ENCODE data around the gene SSBP3. TPM values are rescaled to one million over a fixed set of nuclear protein-coding genes. Genes with fewer than 3 reads are reported as not detected.

Gene SSBP3
- total RNA-seq, 2 experiments from 2014 or later = 16.5 to 44.9 TPM

- peaks cover 11% of the 10 kb centered on the region; the same call in 1 of the 2 replicates for H3K79me2 ChIP-seq (ENCODE audit: insufficient read depth, low read depth, low read length)
- intact Hi-C loops (cut with micrococcal nuclease; ENCODE audit: unreplicated experiment) = loop anchor here (1.0 kb wide), 1 partner anchor 128 kb away; no protein-coding TSS in a partner anchor
- H4K20me1 ChIP-seq (ENCODE audit: insufficient read depth, low read length) = 0 out of 2 replicates have a peak, but pooled peaks cover 10% of the 10 kb centered on the region
Measured at GRCh38 chr1:54360165-54361005, 45.8 kb downstream of the SSBP3 start.

GRCh38 chr1:54359393-54360162 lies 46.6 kb downstream of the SSBP3 start:
- intact Hi-C loops (cut with micrococcal nuclease; ENCODE audit: unreplicated experiment) = loop anchor here (1.0 kb wide), 1 partner anchor 129 kb away; no protein-coding TSS in a partner anchor
- Histone ChIP-seq H3K4me1 (ENCODE audit: insufficient read depth, low read length, poor library complexity, severe bottlenecking) (peaks cover 68% of the 10 kb centered on the region), H3K27ac (ENCODE audit: low read depth, low read length, poor library complexity, severe bottlenecking) (no peak overlapping the region), H3K9me2 (ENCODE audit: insufficient read depth, low read length) (no peaks in the 10 kb centered on the region), H3K36me3 (ENCODE audit: insufficient read depth, low read length) (peaks cover 19% of the 10 kb centered on the region; the same call in 1 of the 2 replicates), H4K20me1 (ENCODE audit: insufficient read depth, low read length) (0 out of 2 replicates have a peak, but pooled peaks cover 10% of the 10 kb centered on the region), H3K79me2 (ENCODE audit: insufficient read depth, low read depth, low read length) (peaks cover 11% of the 10 kb centered on the region; the same call in 1 of the 2 replicates), H3K4me3 (ENCODE audit: low read depth, low read length, poor library complexity, severe bottlenecking) (no peak overlapping the region), H3K9me3 (ENCODE audit: low read length) (no peaks in the 10 kb centered on the region), H3K4me2 (ENCODE audit: low read length) (no peak overlapping the region), H2AFZ (ENCODE audit: low read length) (no peak overlapping the region)
- ChIA-PET POLR2A (interaction anchor here (0.6 to 0.9 kb wide), 4 partner anchors 21 to 302 kb away, joined by 3 to 4 read pairs (median 3); no protein-coding TSS in a partner anchor), CTCF (ENCODE audit: unreplicated experiment) (no interaction called here)
- BruUV-seq (replicated peaks) = no TSS peak
- TF ChIP-seq EZH2phosphoT487 (IDR thresholded peaks at IDR 0.05; ENCODE audit: borderline replicate concordance, low read depth, low read length) (no peak), CTCF (conservative IDR thresholded peaks at IDR 0.05; ENCODE audit: low read length) (0 out of 2 replicates have a peak, but pooled peaks have one; percentile 12)
- no peak for DNase-seq (ENCODE audit: low spot score)

More at GRCh38 chr1:54360165-54361005, 45.8 kb downstream of the SSBP3 start:
- Histone ChIP-seq H3K27ac (ENCODE audit: low read depth, low read length, poor library complexity, severe bottlenecking) (no peak overlapping the region), H2AFZ (ENCODE audit: low read length) (no peak overlapping the region), H3K4me3 (ENCODE audit: low read depth, low read length, poor library complexity, severe bottlenecking) (no peak overlapping the region), H3K9me2 (ENCODE audit: insufficient read depth, low read length) (no peaks in the 10 kb centered on the region), H3K36me3 (ENCODE audit: insufficient read depth, low read length) (peaks cover 19% of the 10 kb centered on the region; the same call in 1 of the 2 replicates), H3K9me3 (ENCODE audit: low read length) (no peaks in the 10 kb centered on the region), H3K4me1 (ENCODE audit: insufficient read depth, low read length, poor library complexity, severe bottlenecking) (peaks cover 72% of the 10 kb centered on the region), H3K4me2 (ENCODE audit: low read length) (no peak overlapping the region)
- peak; percentile 29 for DNase-seq (ENCODE audit: low spot score)
- ChIA-PET POLR2A (interaction anchor here (1.1 kb wide), 1 partner anchor 47 kb away, joined by 3 read pairs; no protein-coding TSS in a partner anchor), CTCF (ENCODE audit: unreplicated experiment) (interaction anchor here (0.6 kb wide), 1 partner anchor 15 kb away, joined by 5 read pairs; no protein-coding TSS in a partner anchor)
- TF ChIP-seq EZH2phosphoT487 (IDR thresholded peaks at IDR 0.05; ENCODE audit: borderline replicate concordance, low read depth, low read length) (no peak), CTCF (conservative IDR thresholded peaks at IDR 0.05; ENCODE audit: low read length) (peak; percentile 57)
- no TSS peak for BruUV-seq (replicated peaks)
